ENCODE data around the gene MAS1L.

The MAS1L gene

DNA sequence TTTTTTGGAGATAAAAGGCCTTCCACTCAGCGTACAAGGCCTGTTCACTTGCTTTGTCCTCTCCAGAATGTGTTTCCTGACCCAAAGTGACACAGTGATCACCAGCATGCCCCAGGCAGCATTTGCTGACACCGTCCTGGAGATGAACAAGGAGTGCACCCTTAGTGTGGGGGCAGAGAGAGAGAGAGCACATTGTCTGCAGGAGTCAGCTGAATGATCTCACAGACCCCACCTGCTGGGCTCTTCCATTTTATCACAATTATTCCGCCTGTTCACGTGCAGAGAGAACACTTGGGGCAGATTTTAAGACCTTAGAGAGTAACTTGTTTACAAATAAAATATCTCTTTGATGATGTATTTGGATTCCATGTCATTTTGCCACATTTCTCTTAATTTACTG lies 22.4 kb upstream of the MAS1L start:
- peak; percentile 13 for DNase-seq (ENCODE audit: low spot score)

DNA sequence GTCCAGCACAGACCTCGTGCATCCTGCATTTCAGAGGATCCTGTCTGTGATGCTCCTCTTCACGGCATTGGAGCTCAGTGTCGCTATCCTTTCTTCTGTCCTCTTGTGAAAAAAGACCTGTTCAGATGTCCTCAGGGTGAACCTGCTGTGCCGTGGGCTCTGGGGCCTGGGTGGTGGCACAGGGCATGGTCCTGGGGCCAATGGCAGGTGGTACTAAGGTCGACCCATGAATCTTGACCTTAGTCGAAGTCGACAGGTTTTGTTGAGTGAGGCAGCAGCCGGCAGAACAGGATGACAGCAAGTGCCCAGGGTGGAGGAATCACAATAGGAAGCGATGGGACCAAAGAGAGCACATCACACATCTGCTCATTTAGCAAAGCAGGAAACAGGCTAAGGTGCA lies 22.0 kb upstream of the MAS1L start:
- no peak for DNase-seq (ENCODE audit: low spot score)

DNA sequence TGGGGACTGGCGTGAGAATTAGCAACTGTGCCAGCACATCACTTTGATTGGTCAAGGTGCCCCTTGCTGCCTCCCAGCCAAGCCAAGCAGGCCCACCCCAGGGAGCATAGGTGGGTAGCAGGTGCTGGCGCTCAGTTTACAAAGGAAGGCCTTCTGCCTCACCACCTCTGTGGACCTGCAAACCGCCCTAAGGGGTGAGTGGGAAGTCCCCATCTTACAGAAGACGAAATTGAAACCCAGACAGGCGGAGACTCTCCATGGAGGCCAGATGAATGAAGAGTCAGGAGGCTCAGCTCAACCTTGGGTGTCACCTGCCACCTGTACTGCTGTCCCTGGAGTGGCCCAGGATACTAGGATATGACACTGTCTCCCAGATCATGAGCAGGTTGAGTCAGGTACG lies 21.5 kb upstream of the MAS1L start:
- no peak for DNase-seq (ENCODE audit: low spot score)

DNA sequence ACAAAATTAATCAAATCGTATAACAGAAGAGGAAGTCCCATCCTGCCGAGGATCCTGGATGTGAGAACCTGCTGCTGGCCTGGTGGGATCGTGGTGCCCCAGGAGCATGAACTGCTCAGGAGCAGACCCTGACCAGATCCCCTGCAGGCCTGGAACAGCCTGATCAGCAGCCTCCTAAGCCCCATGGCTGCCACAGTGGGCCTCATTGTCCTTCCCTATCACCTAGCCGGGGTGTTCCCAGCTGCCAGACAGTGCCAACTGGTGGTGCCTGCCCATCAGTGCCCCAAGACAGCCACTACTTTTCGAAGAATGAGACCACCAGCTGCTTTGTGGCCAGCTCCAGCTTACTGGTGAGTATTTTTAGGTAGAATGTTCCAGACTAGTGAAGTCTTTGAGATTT lies 19.6 kb upstream of the MAS1L start:
- no peak for DNase-seq (ENCODE audit: low spot score)

DNA sequence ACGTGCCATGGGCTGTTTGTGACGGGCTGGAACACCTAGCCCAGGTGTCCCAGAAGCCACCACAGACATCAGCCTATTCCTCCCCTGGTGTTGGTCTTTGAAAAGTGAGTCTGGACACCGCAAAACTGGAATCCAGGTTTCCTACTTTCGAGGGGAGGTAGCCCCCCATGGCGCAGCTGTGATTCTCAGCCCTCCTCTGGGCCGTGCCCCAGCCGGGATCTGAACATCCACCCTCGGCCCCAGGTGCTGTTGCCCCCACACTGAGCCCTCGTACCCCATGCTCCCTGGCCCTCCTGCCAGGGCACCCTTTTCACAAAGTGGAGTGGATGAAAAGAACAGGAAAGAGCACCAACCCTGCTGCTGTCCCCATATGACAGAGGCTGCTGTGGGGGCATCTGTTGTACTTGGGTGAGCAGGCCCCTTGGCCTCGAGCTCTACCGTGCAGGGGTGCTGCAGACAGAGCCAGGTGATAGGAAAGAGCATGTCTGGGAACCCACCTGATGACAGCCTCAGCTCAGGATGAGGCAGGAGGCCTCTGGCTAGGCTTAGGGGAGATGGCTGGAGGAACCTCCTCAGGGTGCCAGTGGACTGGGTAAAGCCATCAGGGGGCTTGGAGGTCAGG lies 18.8 kb upstream of the MAS1L start:
- no peak for DNase-seq (ENCODE audit: low spot score)

DNA sequence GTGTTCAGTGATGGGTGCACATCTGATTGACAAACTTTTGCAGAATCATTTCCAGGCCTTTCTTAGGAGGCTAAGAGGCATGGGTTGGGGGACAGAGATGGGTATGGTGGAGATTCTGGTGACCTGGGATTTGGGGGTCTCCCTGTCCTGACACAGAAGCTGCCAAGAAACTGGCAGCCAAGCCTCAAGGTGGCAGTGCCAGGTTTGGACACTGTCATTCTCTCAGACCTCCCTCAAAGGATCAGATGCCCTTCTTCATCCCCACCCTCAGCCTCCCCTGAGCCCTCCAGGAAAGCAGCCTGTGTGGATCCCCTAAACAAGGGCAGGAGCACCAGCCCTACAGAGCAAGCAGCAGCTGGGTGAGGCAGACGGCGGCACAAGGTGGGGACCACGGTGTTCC lies 18.1 kb upstream of the MAS1L start:
- no peak for DNase-seq (ENCODE audit: low spot score)

DNA sequence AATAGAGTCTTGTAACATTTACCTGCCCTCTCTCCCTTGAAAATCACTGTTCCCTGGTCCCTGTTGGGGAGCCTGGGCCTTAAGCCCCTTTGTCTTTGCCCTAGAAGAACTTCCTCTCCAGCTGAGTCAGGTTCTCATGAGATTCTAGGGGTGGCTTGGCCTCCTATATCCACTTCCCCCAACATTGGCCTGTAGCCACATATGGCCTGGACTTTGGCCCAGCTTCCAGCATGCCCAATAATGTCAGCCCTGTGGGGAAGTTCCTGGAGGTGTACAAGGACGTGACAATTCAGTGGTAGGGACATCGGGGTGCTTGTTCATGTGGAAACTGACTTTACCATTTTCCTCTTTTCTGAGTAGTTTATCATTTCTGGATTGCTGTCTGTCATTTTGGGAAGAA lies 17.2 kb upstream of the MAS1L start:
- no peak for DNase-seq (ENCODE audit: low spot score)

DNA sequence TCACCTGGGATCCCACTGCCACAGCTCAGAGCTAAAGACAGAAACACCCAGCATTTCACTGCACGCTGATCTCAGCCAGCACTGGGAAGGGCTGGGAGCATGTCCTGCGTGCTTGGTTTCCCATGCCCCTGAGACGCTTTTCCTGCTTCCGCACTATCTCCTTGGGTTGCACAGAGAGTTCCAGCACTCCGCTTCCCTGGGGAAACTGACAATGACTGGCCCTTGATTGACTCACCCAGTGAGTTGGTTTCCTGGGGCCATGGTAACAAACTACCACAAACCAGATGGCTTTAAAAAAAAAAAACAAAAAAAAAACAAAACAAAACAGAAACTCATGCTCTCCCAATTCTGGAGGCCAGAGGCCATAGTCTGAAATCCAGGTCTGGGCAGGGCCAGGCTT lies 14.8 kb upstream of the MAS1L start:
- DNase-seq (ENCODE audit: low spot score), result no peak

DNA sequence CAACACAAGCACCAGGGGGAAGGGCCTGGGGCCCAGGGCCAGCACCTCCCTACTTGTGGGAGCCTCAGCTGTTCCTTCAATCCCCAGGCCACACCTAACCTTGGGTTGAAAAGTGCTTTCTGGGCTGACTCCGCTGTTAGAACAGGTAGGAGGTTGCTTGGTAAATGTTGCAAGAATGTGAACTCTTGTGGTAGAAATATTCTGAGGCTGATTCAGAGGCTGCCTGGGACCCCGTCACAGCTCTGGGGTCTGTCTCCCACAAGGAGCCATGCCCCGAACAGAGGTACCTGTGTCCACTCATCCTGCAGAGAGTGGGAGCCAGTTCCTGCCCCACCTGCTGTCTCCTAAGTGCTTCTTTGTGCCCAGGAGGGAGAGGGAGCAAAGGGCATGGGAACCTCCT lies 14.4 kb upstream of the MAS1L start:
- no peak for DNase-seq (ENCODE audit: low spot score)

DNA sequence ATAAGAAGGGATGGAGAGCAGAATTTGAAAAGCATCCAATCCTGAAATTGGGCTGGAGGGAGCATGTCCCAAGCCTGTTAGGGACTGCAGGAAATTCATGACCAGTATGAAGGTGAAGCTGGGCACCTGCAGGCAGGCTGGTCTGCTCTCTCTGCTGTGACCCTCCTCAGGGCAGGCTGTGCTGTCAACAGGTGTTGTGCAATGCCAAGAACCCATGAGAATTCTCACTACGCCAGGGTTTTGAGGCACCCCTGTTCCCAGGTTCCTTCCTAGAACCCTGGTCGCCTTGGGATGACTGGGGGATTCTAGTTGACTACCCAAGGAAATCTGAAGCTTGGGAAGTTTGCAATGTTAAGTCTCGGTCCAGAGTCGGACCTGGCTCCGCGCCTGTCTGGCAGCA lies 13.3 kb upstream of the MAS1L start:
- DNase-seq (ENCODE audit: low spot score), result no peak

DNA sequence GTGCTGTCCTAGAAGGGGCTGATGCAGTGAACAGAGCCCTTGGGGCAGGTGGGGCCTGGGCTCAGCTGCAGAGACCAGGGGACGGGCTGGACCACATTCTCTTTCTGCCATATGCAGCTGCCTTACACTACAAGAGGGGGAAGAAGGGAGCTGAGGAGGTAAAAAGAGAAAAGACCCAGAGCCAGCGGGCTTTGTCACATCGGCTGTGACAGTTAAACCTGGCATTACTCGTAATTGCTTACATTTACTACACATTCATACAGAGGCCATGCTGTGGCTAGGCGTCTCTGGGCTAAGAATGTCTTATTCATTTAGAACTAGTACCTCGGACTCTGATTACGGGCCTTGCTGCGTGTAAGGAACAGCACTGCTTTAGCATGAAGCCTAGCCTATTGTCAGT lies 12.8 kb upstream of the MAS1L start:
- DNase-seq (ENCODE audit: low spot score), result no peak

DNA sequence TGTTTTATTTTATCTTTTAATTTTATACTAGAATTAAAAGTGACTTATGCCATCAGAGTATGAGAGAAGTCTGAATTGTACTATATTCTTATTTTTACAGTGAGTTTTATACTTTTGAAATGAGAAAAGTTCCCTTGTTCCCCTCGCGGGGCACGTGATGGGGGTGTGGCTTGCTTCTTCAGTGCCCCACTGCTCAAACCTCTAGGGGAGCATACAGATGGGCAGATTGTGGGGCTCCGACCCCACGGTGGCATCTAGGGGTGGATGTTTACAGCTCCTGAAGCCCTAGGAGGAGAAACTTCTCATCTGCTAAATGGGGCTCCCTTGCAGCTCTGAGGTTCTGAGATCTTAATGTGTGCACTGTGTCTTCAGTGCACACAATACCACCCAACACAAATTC lies 11.9 kb upstream of the MAS1L start:
- DNase-seq (ENCODE audit: low spot score), result no peak

DNA sequence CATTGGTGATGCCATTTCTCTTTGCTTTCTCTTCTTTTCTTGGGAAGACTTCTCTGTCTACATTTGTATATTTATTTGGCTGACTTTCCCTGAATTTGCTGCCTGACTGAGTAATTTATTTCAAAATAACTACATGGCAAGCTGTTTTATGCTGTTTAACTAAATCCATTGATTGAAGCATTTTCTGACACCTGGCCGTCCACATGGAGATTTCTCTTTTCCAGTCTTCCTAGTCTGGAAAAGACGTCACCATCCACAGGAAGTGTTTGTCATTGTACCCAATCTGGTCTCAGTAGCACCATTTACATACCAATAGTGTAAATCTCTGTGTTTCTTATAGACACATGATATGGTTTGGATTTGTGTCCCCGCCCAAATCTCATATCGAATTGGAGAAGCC lies 9.2 kb upstream of the MAS1L start:
- DNase-seq (ENCODE audit: low spot score), result no peak

DNA sequence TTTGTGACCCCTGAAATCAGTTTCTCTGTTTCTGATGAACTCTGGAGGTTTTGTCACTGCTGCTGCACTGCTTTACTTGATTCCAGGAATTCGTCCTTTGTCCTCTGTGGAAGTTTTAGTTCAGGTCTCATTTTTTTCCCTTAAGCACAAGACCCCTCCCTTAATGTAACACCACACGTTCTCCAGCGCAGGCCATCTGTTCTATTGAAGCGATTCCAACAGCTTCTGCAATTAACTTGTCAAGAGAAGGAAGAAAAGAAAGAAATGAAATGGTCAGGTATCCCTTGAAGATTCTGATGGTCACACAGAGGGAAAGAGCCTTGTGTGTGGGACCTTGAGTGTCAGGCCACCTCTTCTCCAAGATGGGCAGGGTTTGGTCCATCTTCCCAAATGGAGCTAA lies 7.8 kb upstream of the MAS1L start:
- DNase-seq (ENCODE audit: low spot score), result no peak

DNA sequence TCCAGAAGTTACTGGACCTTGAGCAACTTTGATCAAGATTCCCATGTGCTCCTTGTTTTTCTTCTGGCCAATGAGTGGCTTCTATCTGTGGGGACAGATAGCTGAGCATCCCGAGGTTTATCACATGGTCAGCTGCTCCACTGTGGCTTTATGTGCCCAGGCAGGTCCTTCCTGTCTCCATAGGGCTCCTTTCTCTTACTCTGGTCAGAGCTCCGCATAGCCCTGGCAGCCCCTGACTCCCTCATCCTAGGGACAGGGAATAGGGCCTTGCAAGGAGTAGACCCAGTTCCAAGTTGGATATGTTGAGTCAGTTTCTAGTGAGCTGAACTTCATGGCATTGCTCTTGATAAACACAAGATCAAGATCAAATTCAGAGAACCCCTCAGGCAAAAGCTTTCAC lies 6.4 kb upstream of the MAS1L start:
- no peak for DNase-seq (ENCODE audit: low spot score)

DNA sequence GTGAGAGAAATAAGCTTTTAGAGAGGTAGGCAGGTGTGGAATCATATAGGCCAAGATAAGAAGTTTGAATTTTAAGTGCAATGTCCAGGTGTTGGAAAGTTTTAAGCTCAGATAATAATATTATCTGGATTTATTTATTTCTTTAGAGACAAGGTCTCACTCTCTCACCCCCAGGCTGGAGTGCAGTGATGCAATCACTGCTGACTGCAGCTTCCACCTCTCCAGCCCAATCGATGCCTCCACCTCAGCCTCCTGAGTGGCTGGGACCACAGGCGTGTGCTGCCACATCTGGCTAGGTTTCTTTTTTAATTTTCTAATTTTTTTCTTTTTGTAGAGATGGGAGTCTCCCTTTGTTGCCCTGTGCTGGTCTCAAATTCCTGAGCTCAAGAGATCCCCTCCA lies 5.5 kb upstream of the MAS1L start:
- DNase-seq (ENCODE audit: low spot score), result no peak

DNA sequence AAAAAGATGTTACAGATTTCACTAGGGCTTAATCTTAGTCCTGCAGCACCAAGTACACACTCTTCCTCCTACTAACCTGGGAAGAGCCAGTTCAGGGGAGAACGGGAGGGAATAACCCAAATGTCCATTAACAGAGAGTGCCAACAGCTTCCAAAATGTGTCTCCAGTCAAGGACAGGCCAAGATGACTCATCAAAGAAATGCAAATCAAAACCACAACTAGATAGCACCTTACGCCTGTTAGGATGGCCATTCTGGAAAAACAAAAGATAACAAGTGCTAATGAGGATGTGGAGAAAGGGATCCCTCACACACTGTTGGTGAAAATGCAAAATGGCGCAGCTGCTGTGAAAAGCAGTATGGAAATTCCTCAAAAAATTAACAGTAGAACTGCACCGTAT lies 3.8 kb upstream of the MAS1L start:
- no peak for DNase-seq (ENCODE audit: low spot score)

DNA sequence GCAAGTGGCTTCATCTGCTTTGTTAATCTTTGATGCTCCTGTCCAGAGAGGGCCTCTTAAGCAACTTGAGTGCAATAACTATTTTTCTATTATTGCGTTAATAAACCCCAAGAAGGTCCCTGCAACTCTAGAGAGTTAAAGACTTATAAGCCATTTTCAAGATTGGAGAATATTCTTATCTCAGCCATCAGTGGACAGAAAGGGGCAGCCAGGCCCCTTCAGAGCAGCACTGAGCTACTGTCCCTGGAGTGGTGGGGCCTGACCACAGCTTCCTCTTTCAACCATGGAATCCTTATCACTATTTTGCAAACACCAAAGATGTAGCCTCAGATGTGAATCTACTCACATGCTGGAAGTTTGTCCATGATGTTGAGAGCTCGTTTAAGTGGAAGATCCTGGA lies 2.8 kb upstream of the MAS1L start:
- no peak for DNase-seq (ENCODE audit: low spot score)

DNA sequence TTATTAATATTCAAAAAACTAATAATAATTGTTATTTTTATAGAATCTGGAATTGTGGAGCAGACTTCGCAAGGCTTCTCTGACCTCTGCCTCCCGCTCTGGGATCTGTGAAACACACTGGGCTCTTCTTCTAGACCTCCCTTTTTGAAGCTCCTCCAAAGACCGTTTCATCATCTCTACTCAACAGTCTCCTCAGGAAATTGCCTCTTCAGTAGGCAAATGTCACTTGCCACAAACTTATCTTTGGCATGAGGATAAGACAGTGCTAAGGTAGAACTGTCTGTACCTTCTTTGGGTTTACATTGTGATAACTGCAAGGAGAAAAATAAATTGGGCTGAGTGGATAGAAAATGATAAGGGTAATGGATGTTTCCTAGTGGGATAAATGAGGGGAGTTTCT lies 2.3 kb upstream of the MAS1L start:
- no peak for DNase-seq (ENCODE audit: low spot score)

DNA sequence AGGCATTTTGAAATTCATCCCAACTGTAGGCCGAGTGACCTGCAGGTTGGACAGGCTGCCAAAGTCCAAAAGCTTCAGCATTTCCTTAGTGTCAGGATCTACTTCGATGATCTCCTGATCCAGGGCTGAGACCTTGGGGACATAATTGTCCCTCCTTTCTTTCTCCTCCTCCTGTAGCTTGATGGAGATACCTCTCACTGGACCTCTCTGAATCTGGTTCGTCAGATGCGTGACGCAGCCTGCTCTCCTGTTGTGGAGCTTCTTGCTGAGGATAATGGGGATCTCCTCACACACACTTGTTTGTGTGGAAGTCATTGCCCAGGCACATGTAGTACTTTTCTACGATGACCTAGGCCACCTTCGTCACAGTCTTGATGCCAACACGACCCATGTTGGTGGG lies 1.5 kb upstream of the MAS1L start:
- no peak for DNase-seq (ENCODE audit: low spot score)

DNA sequence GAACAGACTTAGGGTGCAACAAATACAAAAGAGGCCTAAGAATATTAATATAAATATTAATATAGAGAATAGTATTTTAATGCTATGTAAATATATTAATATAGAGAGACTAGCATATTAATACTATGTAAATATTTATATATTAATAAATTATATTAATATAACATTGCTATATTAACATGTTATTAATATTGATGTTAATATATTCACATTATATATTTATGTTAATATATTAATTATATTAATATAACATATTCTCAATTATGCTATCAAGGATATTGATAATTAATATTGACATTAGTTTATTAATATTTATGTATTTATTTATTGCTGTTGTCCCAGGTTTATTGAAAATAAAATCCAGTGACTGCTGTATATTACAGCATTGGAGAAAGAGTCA lies 1.1 kb upstream of the MAS1L start:
- DNase-seq (ENCODE audit: low spot score), result no peak

DNA sequence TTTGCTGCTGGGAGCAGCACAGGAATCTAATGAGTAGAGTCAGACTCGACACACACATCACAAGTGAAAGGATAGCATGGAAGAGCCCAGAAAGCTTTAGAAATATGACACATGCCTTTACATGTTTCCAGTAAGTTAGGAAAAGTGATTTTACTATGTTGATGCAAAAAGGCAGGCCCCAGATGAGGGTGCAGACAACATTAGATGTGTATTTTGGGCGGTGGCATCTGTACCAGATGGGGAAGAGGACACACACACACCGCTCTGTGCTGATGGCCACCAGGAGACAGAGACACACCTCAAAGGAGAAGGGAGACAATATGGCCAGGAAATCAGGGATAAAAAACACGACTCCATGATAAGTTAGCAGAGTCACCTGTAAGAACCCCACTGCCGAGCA lies 625 bp downstream of the MAS1L start:
- no peak for DNase-seq (ENCODE audit: low spot score)

DNA sequence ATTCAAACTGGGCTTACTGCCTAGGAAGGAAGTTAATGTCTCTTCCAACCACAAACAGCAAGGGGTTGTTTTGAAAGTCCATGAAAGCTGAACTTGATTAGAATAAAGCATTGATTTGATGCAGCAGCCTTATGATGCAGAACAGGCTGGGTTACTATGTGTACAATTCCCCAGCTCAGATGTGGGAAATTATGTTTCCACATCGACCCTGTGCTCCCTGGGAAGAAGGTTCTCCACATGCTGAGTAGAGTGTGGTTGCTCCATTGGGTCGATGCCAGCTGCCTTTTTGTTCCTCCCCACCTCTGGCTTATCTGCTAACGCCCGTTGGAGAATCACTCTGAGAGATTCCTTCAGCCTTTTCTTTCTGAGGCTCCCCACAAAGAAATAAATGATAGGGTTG lies 1.2 kb downstream of the MAS1L start:
- no peak for DNase-seq (ENCODE audit: low spot score)

DNA sequence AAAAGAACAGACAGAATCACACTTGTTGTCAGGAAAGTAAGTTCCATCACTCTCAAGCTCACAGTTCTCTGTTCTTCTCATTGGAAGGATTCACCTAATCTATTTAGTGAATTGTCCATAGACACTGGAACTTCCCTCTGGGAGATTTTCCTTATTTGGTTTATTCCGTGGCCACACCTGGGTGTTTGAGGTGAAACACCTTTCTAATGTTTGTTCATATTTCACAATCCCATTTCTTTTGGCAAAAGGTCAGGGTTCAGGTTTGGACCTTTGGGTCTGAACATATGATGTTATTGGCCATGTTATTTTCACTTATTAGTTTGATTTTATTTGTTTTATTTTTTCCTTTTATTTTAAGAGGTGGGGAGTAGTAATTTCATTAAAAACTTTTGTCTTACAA lies 4.0 kb downstream of the MAS1L start:
- DNase-seq (ENCODE audit: low spot score), result no peak

DNA sequence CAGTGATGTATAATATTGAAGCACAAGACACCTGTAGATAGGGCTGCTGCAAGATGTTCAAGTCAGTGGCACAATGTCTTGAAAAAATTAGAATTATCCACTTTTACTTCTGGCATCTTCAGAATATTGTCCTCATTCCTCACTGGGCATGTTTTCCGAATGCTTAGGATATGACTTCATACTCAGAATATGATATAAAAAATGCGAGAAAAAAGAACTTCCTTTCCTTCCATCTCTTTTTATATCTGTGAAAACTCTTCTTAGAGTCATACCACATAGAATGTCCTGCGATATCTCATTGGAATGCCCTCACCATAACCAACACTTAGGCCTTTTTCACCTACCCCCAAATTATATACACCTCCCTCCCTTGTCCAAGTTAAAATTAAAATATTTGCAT lies 4.6 kb downstream of the MAS1L start:
- DNase-seq (ENCODE audit: low spot score), result no peak
